ENCODE results near the gene RICTOR.

RICTOR gene

DNA sequence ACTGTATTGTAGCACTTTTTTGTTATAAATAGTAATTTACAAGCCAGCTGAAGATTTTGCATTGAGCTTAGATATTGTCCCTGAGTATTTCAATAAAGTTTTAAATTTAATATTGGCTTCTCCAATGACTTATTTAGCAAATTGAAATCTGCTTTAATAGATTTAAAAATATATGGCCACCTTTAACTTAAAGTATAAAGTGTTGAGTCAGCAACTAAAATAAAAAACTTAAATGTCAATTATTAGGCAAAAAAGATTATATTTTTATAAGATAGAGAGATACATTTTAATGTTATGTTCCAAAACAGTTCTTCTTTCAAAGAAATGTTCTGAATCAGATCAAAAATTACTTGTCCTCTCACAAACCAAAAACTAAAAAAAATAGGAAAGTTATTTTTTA, 167.7 kb downstream of the RICTOR start:
- Histone ChIP-seq H3K4me3 (ENCODE audit: low read length) (no peak overlapping the region), H3K4me1 (ENCODE audit: control insufficient read depth, insufficient read depth, low read length) (no peaks in the 10 kb centered on the region), H3K27me3 (ENCODE audit: control insufficient read depth, insufficient read depth, low read length) (no peaks in the 10 kb centered on the region), H3K9ac (ENCODE audit: low read length) (no peak overlapping the region), H3K36me3 (ENCODE audit: control insufficient read depth, insufficient read depth, low read length) (peaks cover 9% of the 10 kb centered on the region), H3K27ac (ENCODE audit: low read depth, low read length) (no peak overlapping the region)

- H3K27me3 ChIP-seq (ENCODE audit: control insufficient read depth, insufficient read depth, low read length): no peaks in the 10 kb centered on the region
- H3K27ac ChIP-seq (ENCODE audit: low read depth, low read length): no peak overlapping the region
- H3K4me1 ChIP-seq (ENCODE audit: control insufficient read depth, insufficient read depth, low read length): no peaks in the 10 kb centered on the region
- H3K9ac ChIP-seq (ENCODE audit: low read length): no peak overlapping the region
- H3K36me3 ChIP-seq (ENCODE audit: control insufficient read depth, insufficient read depth, low read length): peaks cover 9% of the 10 kb centered on the region
- H3K4me3 ChIP-seq (ENCODE audit: low read length): no peak overlapping the region
Measured at GRCh38 chr5:38905516-38905915, 168.7 kb downstream of the RICTOR start.

DNA sequence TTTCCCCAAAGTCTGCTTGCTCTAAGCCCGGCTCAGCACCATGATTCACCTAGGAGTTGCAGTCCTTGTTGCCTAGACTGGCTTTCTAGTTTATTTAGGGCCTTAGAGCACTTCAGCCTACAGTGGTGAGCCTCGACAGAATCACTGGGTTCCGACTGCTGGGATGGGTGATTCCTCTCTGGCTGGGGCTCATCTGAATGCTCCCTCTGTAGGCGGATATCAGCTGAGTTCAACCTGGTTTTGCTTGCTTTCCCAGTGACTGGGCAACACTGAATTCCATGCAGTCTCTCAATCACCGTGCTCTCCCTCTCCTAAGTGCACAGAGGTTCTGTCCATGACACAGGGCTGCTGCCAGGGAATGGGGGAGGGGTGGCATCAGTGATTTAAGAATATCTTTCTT, 174.3 kb downstream of the RICTOR start:
- Histone ChIP-seq H3K27me3 (ENCODE audit: control insufficient read depth, insufficient read depth, low read length) (no peaks in the 10 kb centered on the region), H3K9ac (ENCODE audit: low read length) (no peak overlapping the region), H3K36me3 (ENCODE audit: control insufficient read depth, insufficient read depth, low read length) (peaks cover 9% of the 10 kb centered on the region), H3K4me1 (ENCODE audit: control insufficient read depth, insufficient read depth, low read length) (no peaks in the 10 kb centered on the region), H3K4me3 (ENCODE audit: low read length) (no peak overlapping the region), H3K27ac (ENCODE audit: low read depth, low read length) (no peak overlapping the region)

GRCh38 chr5:38896760-38897159, 177.4 kb downstream of the RICTOR start:
- Histone ChIP-seq H3K36me3 (ENCODE audit: control insufficient read depth, insufficient read depth, low read length) (no peaks in the 10 kb centered on the region), H3K9ac (ENCODE audit: low read length) (no peak overlapping the region), H3K4me1 (ENCODE audit: control insufficient read depth, insufficient read depth, low read length) (no peaks in the 10 kb centered on the region), H3K4me3 (ENCODE audit: low read length) (no peak overlapping the region), H3K27ac (ENCODE audit: low read depth, low read length) (no peak overlapping the region), H3K27me3 (ENCODE audit: control insufficient read depth, insufficient read depth, low read length) (no peaks in the 10 kb centered on the region)

GRCh38 chr5:38892363-38892762, 181.8 kb downstream of the RICTOR start:
- H3K27ac ChIP-seq (ENCODE audit: low read depth, low read length): no peak overlapping the region
- no peaks in the 10 kb centered on the region for H3K27me3 ChIP-seq (ENCODE audit: control insufficient read depth, insufficient read depth, low read length)
- H3K36me3 ChIP-seq (ENCODE audit: control insufficient read depth, insufficient read depth, low read length): no peaks in the 10 kb centered on the region
- H3K4me3 ChIP-seq (ENCODE audit: low read length): no peak overlapping the region
- H3K4me1 ChIP-seq (ENCODE audit: control insufficient read depth, insufficient read depth, low read length): no peaks in the 10 kb centered on the region
- H3K9ac ChIP-seq (ENCODE audit: low read length): no peak overlapping the region

- Histone ChIP-seq H3K4me1 (ENCODE audit: control insufficient read depth, insufficient read depth, low read length) (no peaks in the 10 kb centered on the region), H3K27me3 (ENCODE audit: control insufficient read depth, insufficient read depth, low read length) (no peaks in the 10 kb centered on the region), H3K9ac (ENCODE audit: low read length) (no peak overlapping the region), H3K36me3 (ENCODE audit: control insufficient read depth, insufficient read depth, low read length) (no peaks in the 10 kb centered on the region), H3K4me3 (ENCODE audit: low read length) (no peak overlapping the region), H3K27ac (ENCODE audit: low read depth, low read length) (no peak overlapping the region)
Measured at GRCh38 chr5:38891563-38891962, 182.6 kb downstream of the RICTOR start.

DNA sequence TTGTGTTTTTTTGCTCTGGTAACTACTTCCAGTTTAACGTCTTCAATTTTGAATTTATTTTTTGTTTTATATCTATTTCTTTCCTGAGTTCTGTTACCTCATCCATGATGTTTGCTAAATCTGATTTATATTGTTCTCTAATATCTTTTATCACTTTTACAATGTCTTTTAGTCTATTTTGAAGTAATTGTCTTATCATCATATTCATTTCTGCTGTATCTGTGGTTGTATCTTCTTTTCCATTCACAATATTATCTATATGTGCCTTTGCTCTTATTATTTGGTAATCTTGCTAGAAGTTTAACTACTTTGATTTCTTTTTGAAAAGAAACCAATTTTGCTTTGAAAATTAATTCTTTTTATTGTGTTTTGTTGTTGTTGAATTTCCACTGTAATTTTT, 184.8 kb downstream of the RICTOR start:
- Histone ChIP-seq H3K27ac (ENCODE audit: low read depth, low read length) (no peak overlapping the region), H3K27me3 (ENCODE audit: control insufficient read depth, insufficient read depth, low read length) (no peaks in the 10 kb centered on the region)

GRCh38 chr5:38888041-38888440, 186.2 kb downstream of the RICTOR start:
- H3K4me3 ChIP-seq (ENCODE audit: low read length): no peak overlapping the region
- H3K27ac ChIP-seq (ENCODE audit: low read depth, low read length): no peak overlapping the region
- no peaks in the 10 kb centered on the region for H3K36me3 ChIP-seq (ENCODE audit: control insufficient read depth, insufficient read depth, low read length)
- H3K27me3 ChIP-seq (ENCODE audit: control insufficient read depth, insufficient read depth, low read length): no peaks in the 10 kb centered on the region
- H3K4me1 ChIP-seq (ENCODE audit: control insufficient read depth, insufficient read depth, low read length): no peaks in the 10 kb centered on the region
- no peak overlapping the region for H3K9ac ChIP-seq (ENCODE audit: low read length)

More for the DNA sequence above, 184.8 kb downstream of the RICTOR start:
- H3K4me3 ChIP-seq (ENCODE audit: low read length): no peak overlapping the region
- no peaks in the 10 kb centered on the region for H3K36me3 ChIP-seq (ENCODE audit: control insufficient read depth, insufficient read depth, low read length)
- H3K9ac ChIP-seq (ENCODE audit: low read length): no peak overlapping the region
- H3K4me1 ChIP-seq (ENCODE audit: control insufficient read depth, insufficient read depth, low read length): no peaks in the 10 kb centered on the region

All from rectal smooth muscle tissue (tissue), 1 donor.